Choroid plexus epithelial cell (primary cell): Measurements from ENCODE around the gene KRT40.

Source experiments
- DNase-seq: peaks from one replicate; pipeline ENCODE4 v3.0.0-alpha.2; 2010; ENCODE audit warnings: low read depth
- H3K4me3 ChIP-seq: 2 replicates; pipeline ENCODE4 v1.5.1; 2011; ENCODE audit warnings: low read depth, mild to moderate bottlenecking, control low read depth, low read length, moderate library complexity
- CTCF ChIP-seq: conservative IDR thresholded peaks from 2 replicates; pipeline ENCODE4 v1.5.1; 2011; ENCODE audit warnings: low read depth, mild to moderate bottlenecking, control low read depth, inconsistent platforms, low read length, moderate library complexity

KRT40 gene

GRCh38 chr17:40956401-40957254 is 27.5 kb downstream of the KRT40 start:
- no peak for TF ChIP-seq CTCF
- DNase-seq: peak; percentile 93
- no peak overlapping the region for H3K4me3 ChIP-seq

- no peak for TF ChIP-seq CTCF
- no peak overlapping the region for H3K4me3 ChIP-seq
- peak; percentile 80 for DNase-seq
Observed at GRCh38 chr17:40953881-40954280, 30.2 kb downstream of the KRT40 start.

GRCh38 chr17:40952661-40953060 is 31.5 kb downstream of the KRT40 start:
- peak; percentile 88 for DNase-seq
- no peak overlapping the region for H3K4me3 ChIP-seq
- TF ChIP-seq CTCF: no peak

GRCh38 chr17:40952154-40952553 is 32.0 kb downstream of the KRT40 start:
- no peak for DNase-seq
- no peak overlapping the region for H3K4me3 ChIP-seq
- TF ChIP-seq CTCF: no peak

- no peak for DNase-seq
- no peak for TF ChIP-seq CTCF
- H3K4me3 ChIP-seq: no peak overlapping the region
Observed at GRCh38 chr17:40951011-40951622, 33.0 kb downstream of the KRT40 start.

- DNase-seq: no peak
- H3K4me3 ChIP-seq: no peak overlapping the region
- no peak for TF ChIP-seq CTCF
Observed at GRCh38 chr17:40950176-40950575, 34.0 kb downstream of the KRT40 start.

- no peak for DNase-seq
- TF ChIP-seq CTCF: no peak
- no peak overlapping the region for H3K4me3 ChIP-seq
Observed at GRCh38 chr17:40949418-40949817, 34.7 kb downstream of the KRT40 start.
